ENCODE data around the gene PARP1.
"Not testable (repeated sequence)": the region's sequence is repeated elsewhere in the genome, so short reads cannot be mapped to it uniquely, and the experiment has no call there.

PARP1 gene

DNA sequence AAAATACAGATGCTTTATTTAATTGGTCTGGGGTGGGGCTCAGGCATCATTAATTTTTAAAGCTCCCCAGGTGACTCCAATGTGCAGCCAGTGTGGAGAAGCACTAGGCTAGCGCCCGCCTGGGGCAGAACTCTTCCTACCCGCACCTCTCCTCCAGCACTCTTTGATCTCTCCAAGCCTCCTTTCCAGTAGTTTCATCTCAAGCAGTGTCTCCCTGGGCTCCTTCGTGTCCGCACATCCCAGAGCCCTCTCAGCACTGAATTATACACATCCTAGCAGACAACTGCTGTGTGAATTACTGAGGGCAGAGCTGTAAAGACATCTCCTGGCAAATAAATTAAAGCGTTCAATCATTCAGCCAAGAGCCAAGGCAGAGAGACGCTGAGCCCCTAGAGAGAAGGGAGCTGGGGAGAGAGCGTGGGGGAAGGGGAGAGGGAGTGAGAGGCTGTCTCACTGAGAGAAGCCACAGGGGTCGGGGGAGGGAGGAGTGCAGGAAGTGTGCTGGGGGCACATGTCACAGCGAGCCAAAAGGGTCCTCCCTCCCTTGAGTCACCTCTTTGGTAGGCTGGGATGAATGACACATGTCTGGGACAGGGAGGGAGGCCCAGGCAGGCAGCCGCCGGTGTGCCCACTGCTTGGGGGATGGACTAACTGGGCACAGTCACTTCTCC is 21.0 kb upstream of the PARP1 start:
- DNase-seq, result no peak

DNA sequence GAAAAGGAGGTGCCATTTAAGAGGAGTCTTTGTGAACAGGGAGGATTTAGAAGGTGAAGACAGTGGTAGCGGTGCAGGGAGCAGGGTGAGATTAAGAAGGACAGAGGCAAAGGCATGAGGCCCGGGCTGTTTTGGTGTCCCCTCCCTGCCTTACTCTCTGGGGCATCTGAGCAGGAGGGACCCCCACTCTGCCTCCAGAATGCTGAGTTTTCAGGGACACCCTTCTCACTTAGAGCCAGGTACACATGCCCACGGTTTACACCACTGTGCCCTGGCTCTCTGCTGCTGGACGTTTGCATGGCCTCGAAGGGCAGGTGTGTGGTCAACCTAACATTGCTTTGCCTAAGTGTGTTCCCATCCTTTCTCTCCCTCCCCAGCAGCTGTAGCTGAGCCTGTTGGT is 20.5 kb upstream of the PARP1 start:
- no peak for DNase-seq

DNA sequence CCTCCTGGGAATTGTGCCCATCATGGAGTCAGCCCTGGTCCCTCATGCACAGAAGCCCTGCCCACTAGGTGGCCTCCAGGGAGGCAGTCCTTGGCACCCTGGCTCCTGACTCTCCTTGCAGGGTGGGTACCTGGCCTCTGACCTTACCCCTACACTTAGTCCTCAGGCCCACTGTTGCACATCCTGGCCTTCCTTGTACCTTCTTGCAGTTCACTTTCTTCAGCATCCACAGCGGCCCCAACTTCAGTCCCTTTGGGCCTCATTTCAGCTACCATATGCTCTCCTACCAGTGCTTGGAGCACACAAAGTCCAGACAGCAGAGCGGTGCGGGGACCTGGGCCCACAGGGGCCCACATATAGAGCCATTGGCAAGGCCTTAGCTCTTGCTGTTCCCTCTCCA is 19.2 kb upstream of the PARP1 start:
- DNase-seq, result no peak

DNA sequence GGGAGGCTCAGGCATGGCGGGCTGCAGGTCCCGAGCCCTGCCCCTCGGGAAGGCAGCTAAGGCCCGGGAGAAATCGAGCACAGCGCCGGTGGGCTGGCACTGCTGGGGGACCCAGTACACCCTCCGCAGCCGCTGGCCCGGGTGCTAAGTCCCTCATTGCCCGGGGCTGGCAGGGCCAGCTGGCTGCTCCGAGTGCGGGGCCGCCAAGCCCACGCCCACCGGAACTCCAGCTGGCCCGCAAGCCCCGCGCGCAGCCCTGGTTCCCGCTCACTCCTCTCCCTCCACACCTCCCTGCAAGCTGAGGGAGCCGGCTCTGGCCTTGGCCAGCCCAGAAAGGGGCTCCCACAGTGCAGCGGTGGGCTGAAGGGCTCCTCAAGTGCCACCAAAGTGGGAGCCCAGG is 18.5 kb upstream of the PARP1 start:
- DNase-seq, result not testable (repeated sequence)

DNA sequence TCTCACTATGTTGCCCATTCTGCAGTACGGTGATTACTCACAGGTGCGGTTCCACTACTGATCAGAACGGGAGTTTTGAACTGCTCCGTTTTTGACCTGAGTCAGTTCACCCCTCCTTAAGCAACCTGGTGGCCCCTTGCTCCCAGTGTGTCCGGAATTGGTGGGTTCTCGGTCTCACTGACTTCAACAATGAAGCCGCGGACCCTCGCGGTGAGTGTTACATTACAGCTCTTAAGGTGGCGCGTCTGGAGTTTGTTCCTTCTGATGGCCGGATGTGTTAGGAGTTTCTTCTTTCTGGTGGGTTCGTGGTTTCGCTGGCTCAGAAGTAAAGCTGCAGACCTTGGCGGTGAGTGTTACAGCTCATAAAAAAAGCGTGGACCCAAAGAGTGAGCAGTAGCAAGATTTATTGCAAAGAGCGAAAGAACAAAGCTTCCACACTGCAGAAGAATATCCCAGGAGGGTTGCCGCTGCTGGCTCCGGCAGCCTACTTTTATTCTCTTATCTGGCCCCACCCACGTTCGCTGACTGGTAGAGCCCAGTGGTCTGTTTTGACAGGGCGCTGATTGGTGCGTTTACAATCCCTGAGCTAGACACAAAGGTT is 17.6 kb upstream of the PARP1 start:
- no peak for DNase-seq

DNA sequence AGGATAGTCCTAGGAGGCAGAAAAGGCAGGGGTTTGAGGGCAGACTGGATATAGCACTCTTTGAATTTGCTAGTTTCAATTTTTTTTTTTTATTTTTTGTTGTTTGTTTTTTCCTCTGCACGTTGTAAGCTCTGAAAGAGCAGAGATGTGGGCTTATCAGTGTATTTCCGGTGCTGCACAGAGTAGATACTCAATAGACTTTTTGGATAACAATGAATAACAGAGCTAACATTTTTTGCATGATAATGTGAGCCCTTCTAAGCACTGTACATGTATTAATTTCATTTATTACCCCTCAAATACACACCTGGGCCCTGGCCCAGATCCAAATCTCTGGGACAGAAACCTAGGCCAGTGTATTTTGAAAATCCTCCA is 17.1 kb upstream of the PARP1 start:
- DNase-seq, result no peak

DNA sequence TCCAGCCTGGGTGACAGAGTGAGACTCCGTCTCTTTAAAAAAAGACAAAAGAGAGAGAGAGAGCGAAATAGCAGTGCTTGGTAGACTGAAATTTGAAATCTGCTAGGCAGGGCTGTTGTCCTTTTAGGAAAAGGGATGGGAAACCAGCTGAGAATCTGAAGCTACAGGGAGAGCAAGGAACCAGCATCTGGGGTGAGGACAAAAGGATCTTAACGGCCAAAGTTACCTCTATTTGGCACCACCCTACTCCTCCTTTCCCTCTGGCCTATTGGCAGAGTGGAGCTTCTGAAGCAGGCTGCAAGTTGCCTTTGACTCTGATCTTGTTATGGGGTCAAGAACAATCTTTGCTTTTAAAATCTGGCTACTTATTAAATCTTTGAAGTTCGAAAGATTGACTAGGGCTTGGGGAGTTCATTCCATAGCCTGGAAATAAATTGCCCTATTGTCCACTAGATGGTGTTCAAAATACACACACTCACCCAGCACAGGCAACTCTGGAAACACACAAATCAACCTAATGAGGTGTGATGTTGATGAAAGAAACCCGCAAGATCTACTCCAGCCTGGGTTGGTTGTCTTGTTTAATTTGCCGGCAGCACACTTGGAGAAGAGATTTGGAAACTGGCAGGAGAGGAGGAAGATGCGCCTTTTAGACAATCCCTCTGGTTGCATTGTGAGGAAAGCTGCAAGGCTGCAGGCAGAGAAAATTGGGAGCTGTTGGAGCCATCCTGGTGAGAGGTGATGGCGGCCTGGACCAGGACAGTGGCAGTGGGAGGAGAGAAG is 16.5 kb upstream of the PARP1 start:
- peak; percentile 20 for DNase-seq

DNA sequence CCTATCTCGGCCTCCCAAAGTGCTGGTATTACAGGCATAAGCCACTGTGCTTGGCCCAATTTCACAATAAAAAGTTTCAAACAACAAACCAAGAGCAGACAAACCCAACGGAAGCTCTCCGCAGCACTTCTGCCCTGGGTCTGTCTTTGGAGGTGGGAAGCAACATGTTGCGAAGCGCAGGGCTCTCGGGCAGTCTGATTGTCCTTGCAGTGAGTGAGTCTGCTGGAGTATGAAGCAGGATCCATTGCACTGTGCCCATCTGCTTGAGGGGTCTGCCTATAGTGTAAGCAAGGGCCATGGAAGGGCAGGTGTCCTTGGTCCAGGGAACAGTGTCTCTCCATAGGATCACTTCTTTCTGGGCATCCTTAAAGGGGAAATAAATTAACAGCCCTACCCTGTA is 14.6 kb upstream of the PARP1 start:
- no peak for DNase-seq

DNA sequence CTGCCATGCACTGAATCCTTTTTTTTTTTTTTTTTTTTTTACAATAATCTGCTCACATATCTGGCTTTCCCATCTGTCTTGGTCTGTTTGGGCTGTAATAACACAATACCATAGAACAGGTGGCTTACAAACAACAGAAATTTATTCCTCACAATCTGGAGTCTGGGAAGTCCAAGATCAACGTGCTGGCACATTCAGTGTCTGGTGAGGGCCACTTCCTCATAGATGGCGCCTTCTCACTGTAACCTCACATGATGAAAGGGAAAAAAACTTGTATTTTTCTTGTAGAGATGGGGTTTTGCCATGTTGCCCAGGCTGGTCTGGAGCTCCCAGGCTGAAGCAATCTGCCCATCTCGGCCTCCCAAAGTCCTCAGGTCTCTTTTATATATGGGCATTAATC is 13.0 kb upstream of the PARP1 start:
- DNase-seq, result peak; percentile 36

DNA sequence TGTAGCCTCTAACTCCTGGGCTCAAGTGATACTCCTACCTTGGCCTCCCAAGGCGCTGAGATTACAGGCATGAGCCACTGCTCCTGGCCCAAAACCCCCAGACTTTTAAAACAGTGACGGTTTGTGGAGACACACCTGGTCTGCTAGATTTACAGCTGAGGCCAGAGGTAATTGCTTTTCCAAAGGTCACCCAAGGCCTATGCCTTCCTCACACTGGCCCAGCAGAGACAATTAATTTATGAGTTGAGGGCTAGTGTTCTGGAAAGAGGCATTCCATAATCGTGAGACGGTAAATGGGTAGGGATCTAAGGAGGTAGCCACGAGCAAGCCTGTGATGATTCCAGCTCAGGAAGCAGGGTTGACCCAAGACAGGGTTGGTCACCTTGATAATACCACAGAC is 12.4 kb upstream of the PARP1 start:
- DNase-seq, result no peak

DNA sequence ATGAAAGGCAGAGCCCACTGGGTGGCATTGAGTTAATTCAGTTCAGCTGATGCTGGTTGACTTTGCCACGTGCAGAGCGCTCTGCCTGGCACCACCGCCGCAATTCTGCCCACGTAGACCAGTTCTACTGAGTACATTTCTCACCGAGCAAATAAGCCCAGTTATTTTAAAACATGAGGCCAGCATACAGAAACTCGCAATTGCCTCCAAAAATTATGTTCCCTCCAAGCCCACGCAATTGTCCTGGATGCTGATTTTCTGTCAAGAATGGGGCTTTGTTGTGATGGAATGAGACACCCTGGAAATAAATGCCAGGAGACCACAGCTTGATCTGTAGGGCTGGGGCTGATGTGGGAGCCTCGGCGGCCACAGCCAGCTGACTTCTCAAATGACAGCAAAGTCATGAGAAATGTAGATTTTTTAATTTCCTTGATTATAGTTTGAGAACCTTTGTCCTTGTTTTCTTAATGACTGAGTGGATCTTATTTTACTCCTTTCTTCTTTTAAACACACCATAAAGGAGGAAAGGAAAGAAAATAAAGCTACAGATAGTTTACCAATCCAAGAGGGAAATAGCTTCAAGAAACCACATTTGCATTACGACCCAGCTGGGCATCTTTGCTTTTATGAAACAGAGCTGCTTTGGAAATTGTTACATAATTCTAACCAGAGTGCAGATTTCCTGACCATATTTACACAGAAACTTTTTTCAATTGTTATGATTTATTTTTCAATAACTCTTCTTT is 11.6 kb upstream of the PARP1 start:
- DNase-seq, result no peak

DNA sequence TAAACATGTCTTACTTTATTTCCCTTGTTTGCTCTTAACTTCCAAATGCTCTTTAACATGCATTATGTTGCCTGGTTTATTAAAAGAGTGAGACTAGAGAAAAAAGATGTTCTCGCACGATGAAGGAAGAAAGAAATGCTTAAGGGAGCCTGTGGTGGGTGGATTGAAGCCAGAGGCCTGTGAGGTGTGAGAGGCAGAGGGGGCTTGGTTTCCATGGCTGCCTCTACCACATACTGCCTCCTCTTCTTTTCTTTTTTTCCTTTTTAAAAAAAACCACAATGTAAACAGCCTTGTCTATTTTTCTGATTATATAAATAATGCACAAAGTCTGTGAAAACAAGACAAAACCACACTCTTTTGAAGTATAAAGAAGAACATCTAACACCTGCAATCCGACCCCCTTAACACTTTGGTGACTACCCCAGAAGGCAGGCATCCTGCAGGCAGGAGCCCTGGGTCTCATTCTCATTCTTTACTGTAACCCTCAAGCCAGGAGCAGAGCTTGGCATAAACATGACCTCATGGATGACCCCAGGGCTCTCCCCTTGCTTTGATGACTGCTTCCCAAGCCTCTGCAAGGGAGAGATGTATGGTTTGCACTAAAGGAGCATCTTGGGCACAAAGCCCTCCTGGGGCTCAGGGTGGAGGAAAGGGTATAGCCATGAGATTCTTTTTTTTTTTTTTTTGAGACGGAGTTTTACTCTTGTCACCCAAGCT is 10.1 kb upstream of the PARP1 start:
- DNase-seq, result no peak

DNA sequence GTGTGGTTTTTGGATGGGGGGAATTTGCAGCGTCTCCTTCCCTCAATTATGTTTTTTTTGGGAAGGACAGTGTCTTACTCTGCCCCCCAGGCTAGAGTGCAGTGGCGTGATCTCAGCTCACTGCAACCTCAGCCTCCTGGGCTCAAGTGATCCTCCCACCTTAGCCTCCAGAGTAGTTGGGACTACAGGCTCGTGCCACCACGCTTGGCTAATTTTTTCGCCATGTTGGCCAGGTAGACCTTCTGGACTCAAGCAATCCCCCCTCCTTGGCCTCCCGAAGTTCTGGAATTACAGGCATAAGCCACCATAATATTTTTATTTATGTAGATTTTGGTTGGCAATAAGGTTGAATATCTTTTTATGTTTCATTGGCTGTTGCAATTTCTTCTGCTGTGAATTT is 9.5 kb upstream of the PARP1 start:
- DNase-seq, result no peak

DNA sequence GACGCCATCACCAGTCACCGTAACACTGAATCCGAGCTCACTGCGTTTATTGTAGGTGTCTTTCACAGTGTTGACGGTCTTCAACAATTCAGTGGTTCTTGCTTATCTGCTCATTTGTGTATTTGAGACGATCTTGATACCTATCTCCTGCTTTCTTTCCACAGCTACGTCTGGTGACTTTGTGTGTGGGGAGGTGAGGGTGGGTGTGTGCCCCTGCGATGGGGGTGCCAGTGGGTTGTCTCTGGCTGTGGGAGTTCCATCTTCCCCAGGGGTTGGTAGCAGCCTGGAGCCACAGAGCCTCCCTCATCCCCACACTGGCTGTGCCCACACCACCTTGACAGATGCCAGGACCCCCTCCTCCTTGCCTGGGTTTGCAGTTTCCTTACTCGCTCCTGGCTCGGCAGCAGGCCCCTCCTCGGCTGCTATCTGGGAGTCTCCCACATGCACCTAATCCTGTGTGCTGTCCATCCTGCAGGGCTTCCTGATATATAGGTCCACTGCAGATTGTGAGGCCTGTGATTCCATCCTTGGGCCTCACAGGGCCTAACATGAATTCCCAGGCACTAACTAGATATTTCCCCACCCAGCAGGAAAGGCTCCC is 6.3 kb upstream of the PARP1 start:
- no peak for DNase-seq

DNA sequence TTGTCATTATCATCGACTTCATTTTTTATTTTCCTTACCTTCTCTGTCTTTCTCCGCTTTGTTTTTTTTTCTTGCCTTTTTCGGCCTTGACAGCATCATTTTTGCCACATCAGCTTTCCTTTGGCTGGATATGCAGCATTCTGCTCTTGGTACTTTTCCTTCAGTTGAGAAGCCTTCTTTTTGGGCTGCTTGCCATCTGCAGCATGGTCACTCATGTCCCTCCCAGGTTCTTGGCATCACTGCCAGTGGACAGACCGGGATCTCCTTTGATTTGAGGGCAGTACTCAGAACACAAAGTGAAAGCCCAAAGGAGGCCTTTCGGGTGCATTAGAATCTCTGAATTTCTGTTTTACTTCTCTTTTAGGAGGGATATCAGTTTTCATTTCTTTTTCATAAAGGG is 3.7 kb upstream of the PARP1 start:
- DNase-seq, result no peak

DNA sequence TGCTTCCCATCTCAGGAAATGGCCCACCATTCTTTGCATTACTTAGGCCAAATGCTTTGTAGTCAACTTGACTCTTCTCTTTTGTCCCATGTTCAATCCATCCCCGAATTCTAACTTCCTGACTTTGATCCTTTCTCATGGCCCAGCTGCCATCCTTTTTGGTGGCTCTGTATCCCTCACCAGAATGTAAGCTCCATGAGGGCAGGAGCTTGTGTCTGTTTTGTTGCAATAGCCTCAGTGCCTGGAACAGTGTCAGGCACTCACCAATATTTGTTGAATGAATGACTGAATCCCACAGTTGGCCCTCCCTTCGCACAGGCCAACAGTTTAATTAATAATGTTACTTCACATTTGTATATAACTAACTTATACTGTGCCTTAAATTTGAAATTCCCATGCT is 3.1 kb upstream of the PARP1 start:
- DNase-seq, result no peak

DNA sequence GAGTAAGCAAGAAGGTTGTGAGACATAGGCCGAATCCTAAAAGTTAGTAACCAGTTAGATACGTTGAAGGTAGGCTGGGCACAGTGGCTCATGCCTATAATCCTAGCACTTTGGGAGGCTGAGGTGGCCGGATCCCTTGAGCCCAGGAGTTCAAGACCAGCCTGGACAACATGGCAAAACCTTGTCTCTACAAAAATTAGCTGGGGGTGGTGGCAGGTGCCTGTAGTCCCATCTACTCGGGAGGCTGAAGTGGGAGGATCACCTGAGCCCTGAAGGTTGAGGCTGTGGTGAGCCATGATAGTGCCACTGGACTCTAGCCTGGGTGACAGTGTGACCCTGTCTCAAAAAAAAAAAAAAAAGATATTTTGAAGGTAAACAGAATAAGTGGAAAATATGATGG is 1.5 kb upstream of the PARP1 start:
- no peak for DNase-seq

DNA sequence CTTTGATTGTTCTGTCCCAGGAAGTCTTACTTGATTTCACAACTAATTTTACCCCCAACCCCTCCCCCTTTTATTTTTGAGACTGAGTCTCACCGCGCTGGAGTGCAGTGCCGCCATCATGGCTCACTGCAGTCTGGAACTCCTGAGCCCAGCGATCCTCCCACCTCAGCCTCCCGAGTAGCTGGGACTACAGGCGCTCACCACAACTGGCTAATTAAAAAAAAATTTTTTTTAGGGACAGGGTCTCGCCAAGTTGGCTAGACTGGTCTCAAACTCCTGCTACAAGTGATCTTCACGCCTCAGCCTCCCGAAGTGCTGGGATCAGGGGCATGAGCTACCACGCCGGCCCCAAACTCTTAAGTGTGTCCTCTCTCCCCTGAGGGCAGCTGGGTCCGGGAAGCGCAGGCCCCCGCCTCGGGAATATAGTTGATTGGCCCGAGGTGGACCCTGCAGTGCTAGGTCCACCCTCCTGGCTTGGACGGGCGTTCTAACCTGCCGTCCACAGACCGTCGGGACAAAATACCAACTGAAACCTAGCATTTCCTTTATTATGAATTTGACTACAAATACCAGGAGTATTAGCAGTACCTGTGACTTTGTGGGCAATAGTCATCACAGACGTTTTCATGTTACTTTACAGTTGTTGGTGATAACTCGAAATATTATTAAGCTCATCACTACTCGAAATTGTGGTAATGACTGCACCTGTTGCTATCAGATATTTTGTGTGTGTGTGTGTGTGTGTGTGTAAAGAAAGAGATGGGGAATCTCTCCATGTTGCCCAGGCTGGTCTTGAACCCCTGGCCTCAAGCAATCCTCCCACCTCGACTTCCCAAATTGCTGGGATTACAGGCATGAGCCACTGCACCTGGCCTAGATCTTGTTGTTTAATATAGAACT is 642 bp upstream of the PARP1 start:
- DNase-seq, result no peak

DNA sequence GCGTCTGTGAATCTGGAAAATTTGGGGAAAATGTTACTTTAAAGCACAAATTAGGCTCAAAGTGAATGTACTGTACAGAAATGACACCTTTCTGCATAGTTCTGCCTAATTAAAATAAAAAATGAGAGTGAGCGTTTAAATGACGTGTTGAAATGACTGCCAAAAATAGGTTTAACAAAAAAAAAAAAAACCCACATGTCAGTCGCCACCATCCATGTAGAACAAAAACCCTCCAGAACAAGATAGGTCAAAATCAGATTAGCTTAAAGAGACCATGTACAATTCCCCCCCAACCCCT is 745 bp downstream of the PARP1 start:
- no peak for DNase-seq

DNA sequence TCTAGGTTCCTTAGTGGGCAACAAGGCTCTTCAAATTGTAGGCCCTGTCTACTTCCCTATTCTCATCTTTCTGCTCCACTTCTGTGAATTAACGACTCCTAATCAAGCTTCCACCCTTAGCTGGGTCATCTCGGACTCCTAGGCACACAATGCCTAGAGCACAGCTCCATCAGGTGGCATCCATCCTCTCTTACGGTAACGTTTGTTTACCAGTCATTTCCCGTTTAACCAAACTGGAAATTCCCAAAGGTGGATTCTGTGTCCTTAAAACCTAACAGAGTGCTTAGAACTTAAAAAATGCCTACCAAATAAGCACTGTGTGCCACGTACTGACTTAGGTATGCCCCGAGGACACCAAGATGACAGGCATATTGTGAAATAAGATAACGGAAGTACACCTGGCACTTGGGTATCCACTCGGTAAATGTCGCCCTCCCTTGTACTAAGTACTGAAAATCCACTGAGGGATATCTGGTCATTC is 1.5 kb downstream of the PARP1 start:
- no peak for DNase-seq

DNA sequence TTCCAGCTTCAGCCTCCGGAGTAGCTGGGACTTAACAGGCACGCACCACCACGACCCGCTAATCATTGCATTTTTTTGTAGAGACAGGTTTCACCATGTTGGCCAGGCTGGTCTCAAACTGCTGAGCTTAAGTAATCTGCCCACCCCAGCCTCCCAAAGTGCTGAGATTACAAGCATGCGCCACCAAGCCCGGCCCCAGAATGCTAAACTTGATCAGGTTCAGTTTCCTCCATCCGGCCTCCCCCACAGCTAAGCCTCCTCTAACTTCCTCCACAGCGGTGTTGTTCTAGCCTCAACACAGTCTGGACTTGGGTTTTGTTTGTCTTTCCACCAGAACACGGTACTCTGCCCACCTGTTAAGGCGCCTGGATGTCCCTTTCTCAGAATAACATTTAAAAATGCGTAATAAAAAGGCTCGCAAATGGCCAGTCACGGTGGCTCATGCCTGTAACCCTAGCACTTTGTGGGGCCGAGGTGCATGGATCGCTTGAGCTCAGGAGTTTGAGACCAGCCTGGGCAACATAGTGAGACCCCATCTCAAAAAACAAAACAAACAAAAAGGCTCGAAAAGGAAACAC is 2.4 kb downstream of the PARP1 start:
- DNase-seq, result no peak

All from DMS 273 treated with DMSO at 0.1 percent for 48 hours (cell line).